Hematopoietic multipotent progenitor cell treated with erythropoietin and hydrocortisone succinate and interleukin-3 and kit ligand, for 15 days (in vitro differentiated cells): ENCODE measurements around the gene SPOCK1.

Source experiments
- DNase-seq: peaks from one replicate; pipeline ENCODE4 v3.0.0-alpha.2; 2015; ENCODE audit warnings: low spot score

SPOCK1 gene

DNA sequence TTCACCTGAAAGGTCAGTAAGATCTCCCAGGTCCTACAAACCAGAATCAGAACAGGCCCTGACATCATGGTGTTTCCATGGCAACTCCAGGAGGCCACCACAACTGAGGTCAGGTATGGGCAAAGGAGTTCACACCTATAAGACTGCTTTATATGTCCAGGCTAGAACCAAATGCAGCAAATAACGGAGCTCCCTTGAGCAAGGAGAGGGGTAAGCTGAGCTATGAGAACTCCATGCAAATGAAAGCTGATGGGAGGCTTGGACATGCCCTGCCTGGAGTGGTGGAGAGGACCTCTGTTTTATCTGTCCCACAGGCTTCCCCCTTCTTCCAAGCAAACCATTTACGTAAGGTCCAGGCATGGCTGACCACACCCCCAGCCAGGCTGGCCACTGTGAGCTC is 207.7 kb downstream of the SPOCK1 start:
- no peak for DNase-seq

GRCh38 chr5:137291031-137291430 is 208.1 kb downstream of the SPOCK1 start:
- no peak for DNase-seq

GRCh38 chr5:137290373-137290772 is 208.8 kb downstream of the SPOCK1 start:
- DNase-seq, result no peak

DNA sequence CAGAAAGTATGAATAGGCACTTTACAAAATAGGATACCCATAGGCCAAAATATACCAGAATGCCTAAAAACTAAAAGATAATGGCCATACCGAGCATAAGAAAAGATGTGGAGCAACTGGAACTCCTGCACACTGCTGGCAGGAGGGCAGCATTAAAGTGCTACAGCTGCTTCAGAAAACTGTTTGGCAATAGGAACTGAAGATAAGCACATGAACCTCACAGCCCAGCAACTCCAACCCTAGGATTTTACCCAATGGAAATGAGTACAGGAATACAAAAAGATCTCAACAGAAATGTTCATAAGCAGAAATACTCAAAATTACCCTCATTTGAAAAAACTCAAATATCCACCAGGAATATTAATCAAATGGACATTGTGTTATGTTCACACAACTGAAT is 209.3 kb downstream of the SPOCK1 start:
- DNase-seq, result no peak

- DNase-seq, result no peak
Measured at GRCh38 chr5:137287569-137287968, 211.6 kb downstream of the SPOCK1 start.

GRCh38 chr5:137286025-137286610 is 213.0 kb downstream of the SPOCK1 start:
- no peak for DNase-seq

DNA sequence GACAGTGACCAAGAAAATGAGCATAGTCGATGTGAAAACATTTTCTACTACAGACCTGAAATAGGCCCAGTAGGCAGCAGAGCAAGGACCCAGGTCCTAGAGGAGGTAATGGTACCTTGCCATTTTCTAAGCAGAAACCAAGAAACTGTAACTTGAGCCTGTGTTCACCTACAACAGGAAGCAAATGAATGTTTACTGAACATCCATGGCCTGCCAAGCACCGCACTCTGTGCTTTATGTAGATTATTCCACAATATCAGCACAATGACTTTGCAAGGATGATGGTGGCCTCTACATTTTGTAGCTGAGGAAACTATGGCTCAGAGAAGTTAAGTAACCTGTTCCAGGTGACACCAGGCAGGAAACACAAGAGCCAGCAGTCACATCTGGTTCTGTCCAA is 215.3 kb downstream of the SPOCK1 start:
- DNase-seq, result no peak

DNA sequence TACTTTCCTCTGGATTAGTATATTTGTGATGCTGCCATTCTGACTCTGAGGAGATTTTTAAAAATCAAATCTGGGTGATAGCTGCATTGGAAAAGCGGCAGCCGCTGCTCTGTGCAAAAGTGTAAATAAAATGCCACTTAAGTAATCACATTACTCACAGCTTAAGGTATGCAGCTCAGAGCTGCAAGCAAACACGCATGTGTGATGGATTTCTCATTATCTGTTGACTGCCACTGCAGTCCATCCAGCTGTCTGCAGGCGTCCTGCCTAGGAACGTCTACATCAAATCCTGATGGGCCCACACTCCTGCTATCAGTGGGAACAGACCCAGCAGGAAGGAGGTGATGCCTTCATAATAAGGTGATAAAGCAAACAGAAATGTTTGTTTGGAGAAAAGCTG is 216.9 kb downstream of the SPOCK1 start:
- no peak for DNase-seq

GRCh38 chr5:137281201-137281600 is 217.9 kb downstream of the SPOCK1 start:
- DNase-seq, result no peak

GRCh38 chr5:137280656-137281055 is 218.5 kb downstream of the SPOCK1 start:
- DNase-seq, result no peak

DNA sequence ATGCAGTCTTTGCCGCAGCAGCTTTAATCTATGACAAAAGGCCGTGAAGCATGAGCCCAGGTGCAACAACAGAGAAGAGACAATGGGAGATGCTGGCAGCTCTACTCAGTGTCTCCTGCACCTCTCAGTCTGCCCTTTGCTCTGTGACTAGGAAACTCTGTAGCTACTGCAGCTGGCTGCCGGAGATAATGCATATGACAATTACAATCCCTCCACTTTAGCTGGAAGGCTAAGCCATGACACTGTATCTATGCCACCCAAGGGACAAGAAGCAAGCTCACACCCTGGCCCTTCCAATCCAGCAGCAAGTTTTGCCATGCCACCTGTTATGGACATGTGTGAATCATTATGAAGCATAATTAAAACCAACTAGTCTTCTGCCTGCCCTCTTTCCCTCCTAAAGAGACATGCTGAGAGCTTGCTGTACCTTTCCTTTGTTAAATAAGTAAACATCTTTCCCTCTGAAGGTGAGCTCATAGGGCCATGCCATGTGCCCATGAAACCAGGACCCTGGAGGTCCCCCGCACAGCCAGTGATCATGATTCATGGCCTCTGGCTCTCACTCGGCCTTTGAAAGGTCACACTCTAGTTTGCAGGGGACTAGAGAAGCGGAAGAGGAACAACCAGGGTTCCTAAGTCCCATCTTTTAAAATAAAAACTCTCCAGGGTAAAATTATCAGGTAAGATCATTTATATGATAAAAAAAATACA is 219.4 kb downstream of the SPOCK1 start:
- no peak for DNase-seq

DNA sequence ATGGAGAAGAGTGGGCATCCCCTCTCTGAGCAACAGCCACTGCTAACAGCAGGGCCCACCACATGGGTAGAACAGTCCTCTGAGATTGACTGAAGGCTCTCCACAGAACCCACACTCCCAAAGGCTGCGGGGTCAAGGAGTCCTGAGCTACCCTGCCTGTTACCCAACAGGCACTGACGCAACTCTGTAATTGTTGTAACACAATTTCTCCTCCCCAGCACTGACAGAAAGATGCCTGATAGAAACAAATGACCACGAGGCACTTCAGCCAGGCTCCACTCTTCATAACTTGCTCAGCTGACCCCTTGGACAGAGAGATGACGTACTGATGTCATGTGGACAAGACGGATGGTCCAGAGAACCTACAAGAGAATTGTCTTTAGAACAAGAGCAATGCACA is 220.7 kb downstream of the SPOCK1 start:
- DNase-seq, result no peak

DNA sequence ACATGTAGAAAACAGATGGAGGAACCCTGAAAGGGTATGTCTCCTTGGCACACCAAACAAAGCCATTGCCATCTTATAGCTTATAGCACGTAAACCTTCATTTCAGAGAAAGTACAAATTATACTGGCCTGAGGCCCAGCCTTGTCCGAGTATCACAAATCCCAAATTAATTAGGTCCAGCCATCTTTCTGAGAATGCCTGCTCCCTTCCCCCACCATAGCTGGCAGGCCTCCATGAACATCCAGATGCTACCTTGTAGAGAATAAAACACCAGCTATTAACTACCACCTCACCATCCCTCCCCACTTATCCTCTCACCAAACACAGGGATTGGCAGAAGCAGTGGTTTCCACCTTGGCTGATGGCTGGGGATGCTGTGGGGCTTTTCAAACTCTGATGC is 224.0 kb downstream of the SPOCK1 start:
- no peak for DNase-seq

- DNase-seq, result no peak
Measured at GRCh38 chr5:137273511-137273910, 225.6 kb downstream of the SPOCK1 start.

DNA sequence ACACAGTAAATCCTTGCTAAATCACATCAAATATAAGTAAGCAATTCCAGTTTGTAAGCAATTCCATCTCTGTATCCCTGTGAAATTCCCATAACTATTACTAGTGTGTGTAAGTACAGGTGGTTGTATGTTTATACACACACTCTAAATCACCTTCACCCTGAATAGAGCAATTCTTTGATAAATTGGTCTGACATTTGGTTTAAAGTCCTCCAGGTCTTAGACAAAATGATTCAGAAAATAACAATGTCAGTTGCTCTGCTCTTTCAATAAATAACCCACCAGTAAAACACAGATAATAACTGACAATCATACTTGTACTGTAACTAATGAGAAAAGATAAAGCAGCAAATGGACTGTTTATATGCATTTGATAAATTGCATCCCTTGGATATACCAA is 226.3 kb downstream of the SPOCK1 start:
- no peak for DNase-seq

- DNase-seq, result no peak
Measured at GRCh38 chr5:137269946-137270345, 229.2 kb downstream of the SPOCK1 start.

DNA sequence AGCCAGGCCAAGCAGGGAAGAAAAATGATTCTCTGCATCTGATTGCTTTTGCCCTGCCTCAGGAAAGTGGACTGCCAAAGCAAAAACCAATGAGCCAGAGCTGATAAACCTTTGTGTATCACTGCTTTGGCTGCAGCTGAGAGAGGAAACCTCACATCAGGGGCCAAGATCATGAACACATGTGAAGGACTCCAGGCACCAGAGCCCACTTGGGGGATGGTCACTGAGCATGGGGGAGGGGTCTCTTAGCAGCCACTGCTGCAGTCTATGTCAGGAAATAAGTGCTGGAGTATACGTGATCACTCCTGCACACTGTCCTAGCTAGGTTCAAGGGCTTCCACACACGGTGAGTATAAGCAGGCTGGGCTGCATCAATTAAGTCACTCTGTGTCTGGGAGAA is 229.9 kb downstream of the SPOCK1 start:
- no peak for DNase-seq

DNA sequence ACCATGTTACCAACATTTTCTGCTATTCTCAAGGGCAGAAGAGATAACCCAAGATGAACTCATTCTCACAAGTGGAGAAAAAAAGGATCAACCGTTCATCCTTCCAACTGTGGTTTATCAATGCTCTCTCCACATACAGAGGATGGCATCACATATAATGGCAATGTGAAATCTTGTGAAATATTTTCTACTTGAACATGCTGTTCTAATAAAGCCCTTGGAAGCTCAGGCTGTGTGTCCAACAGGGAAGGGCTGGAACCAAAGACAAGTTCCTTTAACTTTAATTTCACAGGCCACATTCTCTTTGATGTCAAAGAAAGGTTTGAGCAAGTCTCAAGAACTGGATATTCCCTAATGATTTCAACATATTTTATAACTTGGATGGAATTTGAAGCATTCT is 230.5 kb downstream of the SPOCK1 start:
- no peak for DNase-seq

GRCh38 chr5:137266186-137266585 is 232.9 kb downstream of the SPOCK1 start:
- no peak for DNase-seq

DNA sequence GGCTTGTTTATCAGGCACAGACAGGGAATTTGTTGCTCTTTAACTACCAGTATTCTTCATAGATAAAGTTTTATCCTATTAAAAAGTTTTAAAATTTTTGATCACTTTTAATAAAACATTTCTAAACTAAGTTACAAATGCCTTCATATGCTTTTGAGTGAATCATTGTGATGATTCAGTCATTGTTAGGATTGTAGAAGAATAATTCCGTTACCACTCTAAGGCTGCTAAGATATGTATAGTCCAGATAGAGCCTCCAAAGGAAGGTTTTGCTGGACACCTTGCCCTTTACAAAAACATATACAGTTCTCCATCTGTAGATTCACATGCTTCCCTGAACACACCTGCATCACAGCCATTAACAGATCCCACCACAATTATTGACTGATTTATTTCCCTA is 233.7 kb downstream of the SPOCK1 start:
- DNase-seq, result no peak

DNA sequence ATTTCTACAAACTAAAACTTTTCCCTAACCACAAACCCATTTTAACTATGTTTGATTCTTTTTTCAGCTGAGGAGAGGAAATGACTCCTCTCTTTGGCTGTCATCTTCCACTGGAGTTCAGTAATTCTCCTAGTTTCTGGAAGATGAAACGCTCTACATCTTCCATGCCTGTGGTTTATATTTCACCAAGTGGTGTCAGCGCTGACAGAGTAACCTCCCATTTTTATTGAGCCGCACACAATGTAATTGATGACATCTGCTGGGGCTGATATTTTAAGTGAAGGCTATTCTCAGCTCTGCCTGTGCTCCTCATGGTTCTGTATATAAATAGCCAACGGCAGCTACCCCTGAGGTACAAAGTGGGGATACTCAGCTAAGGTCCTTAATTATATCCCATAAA is 234.6 kb downstream of the SPOCK1 start:
- no peak for DNase-seq

- no peak for DNase-seq
Measured at GRCh38 chr5:137264041-137264440, 235.1 kb downstream of the SPOCK1 start.

- no peak for DNase-seq
Measured at GRCh38 chr5:137263371-137264005, 235.6 kb downstream of the SPOCK1 start.

GRCh38 chr5:137262818-137263217 is 236.3 kb downstream of the SPOCK1 start:
- no peak for DNase-seq
